ENCODE data around the gene CENPK.

- TF ChIP-seq POLR2AphosphoS5 (IDR thresholded peaks at IDR 0.05; ENCODE audit: low read depth, low read length) (no peak), REST (IDR thresholded peaks at IDR 0.05; ENCODE audit: insufficient read depth in 1 of 2, low read depth in 2 of 2, low read length in 2 of 2) (no peak), SIN3A (IDR thresholded peaks at IDR 0.05; ENCODE audit: borderline replicate concordance, insufficient read depth, low read length) (no peak)
Observed at GRCh38 chr5:65544473-65544872, 18.5 kb downstream of the CENPK start.

Measured in PFSK-1 (cell line).